Aorta (tissue), 5 donors: ENCODE measurements around the gene DPP6. TPM values are rescaled to one million over a fixed set of nuclear protein-coding genes. Genes with fewer than 3 reads are reported as not detected.

Experiments used
- ATAC-seq: fragments of 200-7000 bp; cut with Tn5 transposase; one replicate; pipeline ENCODE4 v1.9.1; 2022; ENCODE audit warnings: moderate library complexity; ENCODE audit not compliant: low FRiP score
- DNase-seq, 2 donors: peaks; one replicate each; pipeline ENCODE4 v3.0.0-alpha.2; 2020
- H3K27ac ChIP-seq, 2 donors: one replicate each; pipeline ENCODE4 v1.5.1; 2013; ENCODE audit warnings: low read length in 2 of 2, mild to moderate bottlenecking in 2 of 2, moderate library complexity in 2 of 2, control low read depth in 1 of 2, inconsistent platforms in 1 of 2, low read depth in 1 of 2
- H3K27me3 ChIP-seq, 2 donors: one replicate each; pipeline ENCODE4 v1.6.1; 2013; ENCODE audit warnings: control low read depth in 1 of 2, low read length in 1 of 2, mild to moderate bottlenecking in 1 of 2, moderate library complexity in 1 of 2; ENCODE audit not compliant: insufficient read depth in 2 of 2, control insufficient read depth in 1 of 2
- H3K36me3 ChIP-seq, 2 donors: one replicate each; pipeline ENCODE4 v1.6.1; 2013; ENCODE audit warnings: control low read depth in 1 of 2, low read length in 1 of 2, mild to moderate bottlenecking in 1 of 2; ENCODE audit not compliant: insufficient read depth in 2 of 2, control insufficient read depth in 1 of 2
- H3K4me1 ChIP-seq, 2 donors: one replicate each; pipeline ENCODE4 v1.6.1; 2013; ENCODE audit warnings: low read length in 2 of 2, control low read depth in 1 of 2, mild to moderate bottlenecking in 1 of 2, moderate library complexity in 1 of 2; ENCODE audit not compliant: insufficient read depth in 2 of 2, control insufficient read depth in 1 of 2
- H3K4me3 ChIP-seq, 2 donors: one replicate each; pipeline ENCODE4 v1.5.1; 2013; ENCODE audit warnings: low read length in 2 of 2, control low read depth in 1 of 2, mild to moderate bottlenecking in 1 of 2
- H3K9me3 ChIP-seq: one replicate; pipeline ENCODE4 v1.6.1; 2013; ENCODE audit warnings: mild to moderate bottlenecking, low read length; ENCODE audit not compliant: control insufficient read depth
- WGBS, 2 donors: extraction: QIAGEN DNeasy Blood & Tissue Kit; methylation state at CpG; one replicate each; pipeline ENCODE4 v1.1.7; 2013; 5-methylcytosine and 5-hydroxymethylcytosine counted together
- intact Hi-C, 2 donors: fragments of 100-400 bp; cut with DNase I; formaldehyde crosslinking; loops; one replicate each; pipeline versions ENCODE4 v1.14.2 to v1.15.0; 2022
- polyA plus RNA-seq, 2 donors: library from polyadenylated mRNA; stranded (reverse); fragments of 200-250 nt; gene quantifications; one replicate each; pipeline ENCODE4 v1.2.3, GENCODE V29; 2013
- total RNA-seq, 2 donors: library from RNA; stranded (reverse); fragmentation: NEBNext Ultra II Directional; extraction: Animal tissue kit (Norgen Biotek cat#: 25700); gene quantifications; one replicate each; pipeline ENCODE4 v1.2.1, GENCODE V29; 2021
- donor health status: healthy with polysubstance abuse.
- donor health status: Bipolar disorder and iron deficiency.
- donor health status: DM: no; HTN: no; CAD: no.
- donor health status: DM: no; HTN: no; CAD: no.
- donor health status: DM: yes; HTN: yes; CAD: no.

Gene DPP6
- total and polyA plus RNA-seq, 4 donors, result 0.69 TPM; not detected in 3

DNA sequence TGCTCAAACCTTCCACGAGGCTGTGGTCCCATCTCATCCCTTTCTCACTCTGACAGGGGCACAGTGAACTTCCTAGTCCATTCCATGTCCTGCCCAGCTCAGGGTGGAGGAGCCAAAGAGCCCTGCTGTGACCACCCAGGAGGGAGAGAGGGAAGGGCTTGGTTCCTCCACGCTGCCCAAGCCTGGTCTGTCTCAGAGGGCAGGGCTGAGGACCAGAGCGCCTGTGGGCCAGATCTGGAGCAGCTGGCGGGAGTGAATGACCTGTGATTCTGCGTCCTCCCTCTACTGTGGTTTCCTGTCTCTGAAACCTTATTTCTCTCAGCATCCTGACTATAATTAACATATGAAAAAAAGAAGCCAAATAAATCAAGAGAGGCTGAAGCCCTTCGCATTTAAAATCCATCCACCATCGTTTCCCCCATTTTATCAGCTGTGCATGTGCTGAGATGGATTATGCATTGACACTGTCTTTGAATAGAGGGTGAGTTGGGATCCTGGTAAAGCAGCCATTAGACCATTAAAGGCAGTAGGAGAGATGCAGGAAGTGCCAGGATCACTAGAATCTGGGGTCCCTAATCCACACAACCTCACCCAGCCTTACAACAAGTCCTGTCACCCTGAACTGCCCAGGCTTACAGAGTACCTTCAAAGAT is 165.6 kb downstream of the DPP6 start:
- intact Hi-C loops, result no loop called here
- Histone ChIP-seq H3K4me1 (no peaks in the 10 kb centered on the region), H3K9me3 (no peaks in the 10 kb centered on the region), H3K27me3 (peaks cover 0 to 2% of the 10 kb centered on the region in 2 donors), H3K4me3 (no peak overlapping the region), H3K36me3 (no peaks in the 10 kb centered on the region), H3K27ac (no peak overlapping the region)
- DNase-seq (no peak), ATAC-seq (no peak)
- 59 to 64% methylated on average over 7 of the region's 7 CpGs for WGBS, 2 donors

- intact Hi-C loops, result no loop called here
- DNase-seq (no peak), ATAC-seq (no peak)
- Histone ChIP-seq H3K9me3 (no peaks in the 10 kb centered on the region), H3K4me1 (no peaks in the 10 kb centered on the region), H3K36me3 (no peaks in the 10 kb centered on the region), H3K27ac (no peak overlapping the region), H3K4me3 (no peak overlapping the region), H3K27me3 (no peaks in the 10 kb centered on the region)
- 37 to 40% methylated on average over 6 of the region's 6 CpGs for WGBS, 2 donors
These were observed 179.5 kb downstream of the DPP6 start for GRCh38 chr7:154231732-154232131.

DNA sequence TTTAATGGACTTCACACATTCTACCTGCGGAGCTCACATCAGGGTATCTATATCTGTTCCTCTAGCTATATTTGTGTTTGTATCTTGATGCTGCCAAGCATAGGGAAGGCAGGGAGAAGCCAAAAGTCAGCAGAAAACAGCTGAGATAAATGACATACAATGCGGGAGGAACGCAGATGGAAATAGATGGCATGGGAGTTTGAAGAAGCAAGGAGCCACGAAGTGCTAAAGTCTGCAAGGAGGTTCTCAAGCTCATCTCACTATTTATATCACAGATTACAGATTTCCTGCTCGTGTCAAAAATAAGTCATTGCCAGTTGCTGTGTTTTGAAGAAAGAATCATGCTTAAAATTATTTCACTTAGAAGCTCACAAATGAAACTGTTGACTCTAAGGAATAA is 180.5 kb downstream of the DPP6 start:
- Histone ChIP-seq H3K9me3 (no peaks in the 10 kb centered on the region), H3K27ac (no peak overlapping the region), H3K36me3 (no peaks in the 10 kb centered on the region), H3K27me3 (no peaks in the 10 kb centered on the region), H3K4me1 (no peaks in the 10 kb centered on the region), H3K4me3 (no peak overlapping the region)
- intact Hi-C loops, result no loop called here
- ATAC-seq (no peak), DNase-seq (no peak)
- WGBS, 2 donors, result 69 to 76% methylated on average over 5 of the region's 5 CpGs

- H3K4me1 ChIP-seq, result no peaks in the 10 kb centered on the region
- no peak overlapping the region for H3K27ac ChIP-seq
- no peak overlapping the region for H3K4me3 ChIP-seq
- no peaks in the 10 kb centered on the region for H3K27me3 ChIP-seq
- H3K36me3 ChIP-seq, result no peaks in the 10 kb centered on the region
- 74 to 79% methylated on average over 3 of the region's 3 CpGs for WGBS, 2 donors
- no peak for DNase-seq
- peaks cover 5% of the 10 kb centered on the region for H3K9me3 ChIP-seq
- intact Hi-C loops, result no loop called here
- no peak for ATAC-seq
These were observed 189.8 kb downstream of the DPP6 start for GRCh38 chr7:154241988-154242387.

GRCh38 chr7:154242709-154243108 is 190.5 kb downstream of the DPP6 start:
- no peaks in the 10 kb centered on the region for H3K36me3 ChIP-seq
- H3K4me1 ChIP-seq, result no peaks in the 10 kb centered on the region
- ATAC-seq, result no peak
- no peak for DNase-seq
- H3K4me3 ChIP-seq, result no peak overlapping the region
- peaks cover 5% of the 10 kb centered on the region for H3K9me3 ChIP-seq
- no peaks in the 10 kb centered on the region for H3K27me3 ChIP-seq
- no peak overlapping the region for H3K27ac ChIP-seq
- intact Hi-C loops, result no loop called here

DNA sequence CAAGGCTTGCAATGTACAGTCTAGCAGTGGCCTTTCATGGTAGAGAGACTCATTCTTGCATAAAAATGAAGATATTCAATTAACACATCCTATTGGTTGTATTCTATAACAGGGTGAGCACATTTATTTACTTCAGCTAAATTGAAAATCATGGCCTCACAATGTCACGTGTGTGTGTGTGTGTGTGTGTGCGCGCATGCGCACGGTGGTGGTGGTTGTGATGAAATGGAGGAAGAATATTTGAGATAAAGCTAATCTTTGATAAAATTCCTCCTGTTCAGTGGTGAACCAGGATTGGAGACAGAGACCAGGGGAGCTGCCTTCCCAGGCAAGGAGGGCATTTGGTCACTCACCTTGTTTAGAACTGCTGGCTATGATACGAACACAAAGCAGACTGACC is 199.8 kb downstream of the DPP6 start:
- no peak for DNase-seq
- Histone ChIP-seq H3K4me1 (no peaks in the 10 kb centered on the region), H3K4me3 (no peak overlapping the region), H3K27me3 (no peaks in the 10 kb centered on the region), H3K9me3 (peaks cover 2% of the 10 kb centered on the region), H3K27ac (no peak overlapping the region), H3K36me3 (no peaks in the 10 kb centered on the region)
- ATAC-seq, result no peak
- WGBS, 2 donors, result 74 to 89% methylated on average over 6 of the region's 6 CpGs
- intact Hi-C loops, result no loop called here

DNA sequence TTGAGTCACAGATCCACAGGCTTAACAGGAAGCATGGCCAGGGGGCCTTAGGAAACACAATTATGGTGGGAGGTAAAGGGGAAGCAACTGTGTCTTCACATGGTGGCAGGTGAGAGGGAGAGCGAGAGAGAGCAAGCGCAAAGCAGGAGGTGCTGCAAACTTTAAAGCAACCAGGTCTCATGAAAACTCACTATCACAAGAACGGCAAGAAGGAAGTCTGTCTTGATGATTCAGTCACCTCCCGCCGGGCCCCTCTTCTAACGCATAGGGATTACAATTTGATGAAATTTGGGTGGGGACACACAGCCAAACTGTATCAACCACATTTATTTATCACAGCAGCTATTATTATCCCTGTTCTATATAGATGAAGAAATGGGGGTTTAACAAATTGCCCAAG is 201.6 kb downstream of the DPP6 start:
- ATAC-seq, result no peak
- no peaks in the 10 kb centered on the region for H3K27me3 ChIP-seq
- no peak for DNase-seq
- intact Hi-C loops, result no loop called here
- no peak overlapping the region for H3K27ac ChIP-seq
- WGBS, 2 donors, result 64 to 67% methylated on average over 6 of the region's 6 CpGs
- no peak overlapping the region for H3K4me3 ChIP-seq
- H3K4me1 ChIP-seq, result no peaks in the 10 kb centered on the region
- H3K9me3 ChIP-seq, result peaks cover 2% of the 10 kb centered on the region
- H3K36me3 ChIP-seq, result no peaks in the 10 kb centered on the region

DNA sequence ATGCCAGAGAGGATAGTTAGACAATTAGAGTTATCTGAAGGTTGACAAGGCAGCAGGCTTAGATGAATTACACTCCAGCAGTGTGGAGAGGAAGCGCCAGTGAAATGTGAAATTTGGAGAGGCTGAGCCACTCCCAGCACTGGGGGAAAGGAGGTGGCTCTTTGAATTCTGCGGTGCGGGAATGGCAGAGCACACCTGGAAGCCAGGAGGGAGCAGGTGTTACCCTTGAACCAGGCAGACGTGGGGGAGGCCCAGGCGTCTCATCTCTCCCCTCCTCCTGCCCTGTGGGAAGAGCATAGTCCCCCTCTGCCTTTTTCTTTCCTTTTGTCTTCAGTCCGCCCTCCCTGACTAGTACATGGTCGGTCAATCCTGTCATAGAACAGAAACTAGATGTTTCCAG is 203.1 kb downstream of the DPP6 start:
- no peak for DNase-seq
- WGBS, 2 donors, result 19 to 24% methylated on average over 7 of the region's 7 CpGs
- H3K9me3 ChIP-seq, result peaks cover 2% of the 10 kb centered on the region
- ATAC-seq, result no peak
- no peak overlapping the region for H3K27ac ChIP-seq
- no peaks in the 10 kb centered on the region for H3K4me1 ChIP-seq
- H3K36me3 ChIP-seq, result no peaks in the 10 kb centered on the region
- no peaks in the 10 kb centered on the region for H3K27me3 ChIP-seq
- intact Hi-C loops, result loop anchor here in 1 of 2 donors (1.0 kb wide), 1 partner anchor 14 kb away; no protein-coding TSS in a partner anchor
- no peak overlapping the region for H3K4me3 ChIP-seq

- intact Hi-C loops, result no loop called here
- Histone ChIP-seq H3K4me3 (no peak overlapping the region), H3K36me3 (no peaks in the 10 kb centered on the region), H3K27ac (no peak overlapping the region), H3K4me1 (no peaks in the 10 kb centered on the region), H3K27me3 (no peaks in the 10 kb centered on the region), H3K9me3 (peaks cover 2% of the 10 kb centered on the region)
- DNase-seq, result no peak
- WGBS, 2 donors, result 82 to 85% methylated on average over 8 of the region's 8 CpGs
- ATAC-seq, result no peak
These were observed 204.0 kb downstream of the DPP6 start for GRCh38 chr7:154256150-154256549.
